Measurements from ENCODE around the gene KIAA1217. TPM values are rescaled to one million over a fixed set of nuclear protein-coding genes. Genes with fewer than 3 reads are reported as not detected.

Gene KIAA1217
- total RNA-seq, 1 experiment from 2014 or later, result not detected

DNA sequence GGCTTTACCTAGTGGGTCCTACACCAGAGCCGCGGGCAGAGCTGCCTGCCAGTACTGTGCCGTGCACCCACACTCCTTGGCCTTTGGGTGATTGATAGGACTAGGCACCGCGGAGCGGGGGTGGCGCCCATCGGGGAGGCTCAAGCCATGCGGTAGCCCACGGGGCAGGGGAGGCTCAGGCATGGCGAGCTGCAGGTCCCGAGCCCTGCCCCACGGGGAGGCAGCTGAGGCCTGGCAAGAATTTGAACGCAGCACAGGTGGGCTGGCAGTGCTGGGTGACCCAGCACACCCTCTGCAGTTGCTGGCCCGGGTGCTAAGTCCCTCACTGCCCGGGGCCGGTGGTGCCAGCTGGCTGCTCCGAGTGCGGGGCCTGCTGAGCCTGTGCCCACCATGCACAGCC lies 32.3 kb upstream of the KIAA1217 start:
- no peak overlapping the region for H2AFZ ChIP-seq (ENCODE audit: low read length)
- no peak for DNase-seq
- no peaks in the 10 kb centered on the region for H3K9me2 ChIP-seq (replicated peaks; ENCODE audit: insufficient read depth, low read length)
- H4K20me1 ChIP-seq (ENCODE audit: insufficient read depth, low read depth, low read length), result no peaks in the 10 kb centered on the region
- no peaks in the 10 kb centered on the region for H3K79me2 ChIP-seq (ENCODE audit: low read length)
- H3K4me1 ChIP-seq (ENCODE audit: low read length), result no peaks in the 10 kb centered on the region
- H3K4me3 ChIP-seq (ENCODE audit: low read length), result no peak overlapping the region
- H3K9me3 ChIP-seq (ENCODE audit: low read length), result peaks cover 31% of the 10 kb centered on the region
- H3K27ac ChIP-seq (ENCODE audit: low read length), result no peak overlapping the region
- no peak overlapping the region for H3K9ac ChIP-seq (ENCODE audit: low read length)
- no peaks in the 10 kb centered on the region for H3K27me3 ChIP-seq (ENCODE audit: low read length)
- H3K4me2 ChIP-seq (ENCODE audit: low read depth, low read length, poor library complexity, severe bottlenecking), result no peak overlapping the region
- H3K36me3 ChIP-seq (ENCODE audit: insufficient read depth, low read length), result no peaks in the 10 kb centered on the region

DNA sequence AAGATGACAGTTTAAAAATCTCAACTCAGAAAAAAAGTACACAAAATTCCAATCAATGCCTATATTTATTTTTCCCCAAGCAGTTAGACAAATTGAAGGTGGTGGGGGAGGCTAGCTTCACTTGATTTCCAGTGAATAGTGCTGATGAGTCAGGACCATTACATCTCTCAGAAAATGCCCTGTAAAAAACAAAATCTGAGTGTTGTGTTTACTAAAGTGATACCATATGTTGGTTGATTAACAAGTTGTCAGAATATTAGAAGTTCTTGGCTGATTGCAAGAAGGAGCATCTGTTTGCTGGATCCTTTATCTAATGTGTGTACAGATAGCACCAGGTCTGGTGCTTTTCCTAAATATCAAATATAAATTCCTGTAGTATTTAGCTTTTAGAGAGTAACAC lies 31.3 kb upstream of the KIAA1217 start:
- no peaks in the 10 kb centered on the region for H3K9me2 ChIP-seq (replicated peaks; ENCODE audit: insufficient read depth, low read length)
- H2AFZ ChIP-seq (ENCODE audit: low read length), result no peak overlapping the region
- H3K79me2 ChIP-seq (ENCODE audit: low read length), result no peaks in the 10 kb centered on the region
- no peaks in the 10 kb centered on the region for H4K20me1 ChIP-seq (ENCODE audit: insufficient read depth, low read depth, low read length)
- H3K27ac ChIP-seq (ENCODE audit: low read length), result no peak overlapping the region
- no peak overlapping the region for H3K4me3 ChIP-seq (ENCODE audit: low read length)
- H3K9ac ChIP-seq (ENCODE audit: low read length), result no peak overlapping the region
- H3K27me3 ChIP-seq (ENCODE audit: low read length), result no peaks in the 10 kb centered on the region
- DNase-seq, result no peak
- no peaks in the 10 kb centered on the region for H3K4me1 ChIP-seq (ENCODE audit: low read length)
- H3K36me3 ChIP-seq (ENCODE audit: insufficient read depth, low read length), result no peaks in the 10 kb centered on the region
- no peak overlapping the region for H3K4me2 ChIP-seq (ENCODE audit: low read depth, low read length, poor library complexity, severe bottlenecking)
- peaks cover 23% of the 10 kb centered on the region for H3K9me3 ChIP-seq (ENCODE audit: low read length)

DNA sequence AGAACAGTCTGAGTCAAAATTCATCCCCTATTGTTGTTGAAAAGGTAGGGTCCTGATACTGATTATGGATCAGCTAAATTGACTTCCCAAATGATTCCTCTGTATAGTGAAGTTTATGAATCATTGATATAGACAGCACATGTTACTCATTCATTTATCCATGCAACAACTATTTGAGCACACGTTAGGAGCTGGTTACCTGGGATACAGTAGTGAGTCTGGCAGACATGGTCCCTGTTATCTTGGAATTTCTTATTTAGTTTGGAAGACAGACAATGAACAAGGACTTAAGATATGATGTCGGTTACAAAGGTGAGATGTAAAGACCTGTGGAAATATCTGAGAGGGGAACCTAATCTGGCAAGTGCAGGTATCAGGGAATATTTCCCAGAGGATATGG lies 28.0 kb upstream of the KIAA1217 start:
- H3K4me1 ChIP-seq (ENCODE audit: low read length), result no peaks in the 10 kb centered on the region
- H3K27me3 ChIP-seq (ENCODE audit: low read length), result no peaks in the 10 kb centered on the region
- H3K36me3 ChIP-seq (ENCODE audit: insufficient read depth, low read length), result no peaks in the 10 kb centered on the region
- no peak for DNase-seq
- no peak overlapping the region for H3K9ac ChIP-seq (ENCODE audit: low read length)
- H3K9me2 ChIP-seq (replicated peaks; ENCODE audit: insufficient read depth, low read length), result no peaks in the 10 kb centered on the region
- no peak overlapping the region for H3K27ac ChIP-seq (ENCODE audit: low read length)
- no peak overlapping the region for H3K4me3 ChIP-seq (ENCODE audit: low read length)
- no peak overlapping the region for H3K4me2 ChIP-seq (ENCODE audit: low read depth, low read length, poor library complexity, severe bottlenecking)
- H3K79me2 ChIP-seq (ENCODE audit: low read length), result no peaks in the 10 kb centered on the region
- no peaks in the 10 kb centered on the region for H4K20me1 ChIP-seq (ENCODE audit: insufficient read depth, low read depth, low read length)
- H2AFZ ChIP-seq (ENCODE audit: low read length), result no peak overlapping the region
- H3K9me3 ChIP-seq (ENCODE audit: low read length), result peaks cover 20% of the 10 kb centered on the region

DNA sequence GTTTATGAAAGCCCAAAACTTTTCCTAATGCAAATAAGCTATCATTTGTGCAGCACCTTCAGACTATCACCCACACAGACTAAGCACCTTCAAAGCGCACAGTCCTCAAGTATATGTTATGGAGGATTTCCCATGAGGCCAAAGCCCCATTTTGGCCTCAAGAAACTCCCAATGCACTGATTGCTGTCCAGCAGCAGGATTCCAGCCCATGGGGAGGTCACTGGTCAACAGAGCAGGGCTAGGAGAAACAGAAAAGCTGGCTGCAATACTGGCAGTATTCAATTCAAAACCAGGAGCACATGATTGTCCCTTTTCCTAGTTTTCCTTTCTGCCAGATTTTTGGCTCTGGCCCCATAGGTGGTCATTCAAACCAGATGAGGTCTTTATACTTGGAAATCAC lies 24.5 kb upstream of the KIAA1217 start:
- peaks cover 12% of the 10 kb centered on the region for H3K9me3 ChIP-seq (ENCODE audit: low read length)
- no peaks in the 10 kb centered on the region for H3K9me2 ChIP-seq (replicated peaks; ENCODE audit: insufficient read depth, low read length)
- no peaks in the 10 kb centered on the region for H3K27me3 ChIP-seq (ENCODE audit: low read length)
- no peak overlapping the region for H3K4me2 ChIP-seq (ENCODE audit: low read depth, low read length, poor library complexity, severe bottlenecking)
- H3K27ac ChIP-seq (ENCODE audit: low read length), result no peak overlapping the region
- DNase-seq, result no peak
- H4K20me1 ChIP-seq (ENCODE audit: insufficient read depth, low read depth, low read length), result no peaks in the 10 kb centered on the region
- no peak overlapping the region for H2AFZ ChIP-seq (ENCODE audit: low read length)
- no peaks in the 10 kb centered on the region for H3K36me3 ChIP-seq (ENCODE audit: insufficient read depth, low read length)
- no peaks in the 10 kb centered on the region for H3K4me1 ChIP-seq (ENCODE audit: low read length)
- no peak overlapping the region for H3K9ac ChIP-seq (ENCODE audit: low read length)
- H3K79me2 ChIP-seq (ENCODE audit: low read length), result no peaks in the 10 kb centered on the region
- no peak overlapping the region for H3K4me3 ChIP-seq (ENCODE audit: low read length)

DNA sequence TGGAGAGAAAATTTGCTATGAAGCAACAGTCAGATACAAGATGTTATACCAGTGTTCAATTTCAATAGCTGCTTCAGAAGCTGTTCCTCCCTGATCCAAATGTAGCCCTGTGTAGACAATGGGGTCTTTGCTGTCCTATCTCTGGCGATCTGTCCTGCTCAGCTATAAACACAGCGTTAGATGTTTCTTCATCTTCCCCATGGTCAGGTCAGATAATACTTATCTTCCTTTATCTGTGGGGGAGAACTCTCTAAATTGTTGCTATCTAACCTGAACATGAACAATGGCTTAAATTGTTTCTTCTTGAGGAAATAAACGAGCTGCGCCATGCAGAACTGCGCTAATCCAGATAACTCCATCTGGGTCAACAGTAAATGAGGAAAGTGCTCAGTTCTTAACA lies 15.6 kb upstream of the KIAA1217 start:
- H3K27me3 ChIP-seq (ENCODE audit: low read length), result no peaks in the 10 kb centered on the region
- H3K27ac ChIP-seq (ENCODE audit: low read length), result no peak overlapping the region
- no peak overlapping the region for H3K4me3 ChIP-seq (ENCODE audit: low read length)
- H3K4me1 ChIP-seq (ENCODE audit: low read length), result no peaks in the 10 kb centered on the region
- H3K79me2 ChIP-seq (ENCODE audit: low read length), result no peaks in the 10 kb centered on the region
- H3K9me3 ChIP-seq (ENCODE audit: low read length), result 0 out of 2 replicates have a peak, but pooled peaks cover under 1% of the 10 kb centered on the region
- H3K9me2 ChIP-seq (replicated peaks; ENCODE audit: insufficient read depth, low read length), result no peaks in the 10 kb centered on the region
- DNase-seq, result no peak
- H3K9ac ChIP-seq (ENCODE audit: low read length), result no peak overlapping the region
- no peak overlapping the region for H3K4me2 ChIP-seq (ENCODE audit: low read depth, low read length, poor library complexity, severe bottlenecking)
- no peak overlapping the region for H2AFZ ChIP-seq (ENCODE audit: low read length)
- no peaks in the 10 kb centered on the region for H4K20me1 ChIP-seq (ENCODE audit: insufficient read depth, low read depth, low read length)
- H3K36me3 ChIP-seq (ENCODE audit: insufficient read depth, low read length), result no peaks in the 10 kb centered on the region

DNA sequence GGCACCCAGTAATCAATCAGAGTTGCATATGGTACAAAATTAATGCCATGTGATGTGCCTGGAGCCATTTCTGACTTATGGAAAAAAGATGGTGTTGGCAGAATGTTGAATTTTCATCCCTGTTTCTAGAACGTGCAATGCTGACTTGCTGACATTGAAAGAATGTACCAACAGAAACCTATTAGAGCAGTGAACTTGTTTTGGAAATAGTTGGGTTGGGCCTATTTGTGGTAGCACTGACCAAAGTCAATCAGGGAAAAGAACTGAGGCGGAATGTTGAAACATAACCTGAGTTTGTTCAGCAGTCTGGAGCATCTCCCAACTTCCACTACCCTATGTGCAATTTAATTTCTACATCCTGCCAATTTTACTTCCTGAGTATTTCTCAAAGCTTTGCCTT lies 11.7 kb upstream of the KIAA1217 start:
- Histone ChIP-seq H3K27me3 (ENCODE audit: low read length) (no peaks in the 10 kb centered on the region), H3K9me3 (ENCODE audit: low read length) (no peaks in the 10 kb centered on the region), H4K20me1 (ENCODE audit: insufficient read depth, low read depth, low read length) (no peaks in the 10 kb centered on the region), H2AFZ (ENCODE audit: low read length) (no peak overlapping the region), H3K9me2 (replicated peaks; ENCODE audit: insufficient read depth, low read length) (no peaks in the 10 kb centered on the region), H3K4me3 (ENCODE audit: low read length) (no peak overlapping the region), H3K36me3 (ENCODE audit: insufficient read depth, low read length) (no peaks in the 10 kb centered on the region), H3K4me1 (ENCODE audit: low read length) (no peaks in the 10 kb centered on the region), H3K4me2 (ENCODE audit: low read depth, low read length, poor library complexity, severe bottlenecking) (no peak overlapping the region), H3K79me2 (ENCODE audit: low read length) (no peaks in the 10 kb centered on the region), H3K9ac (ENCODE audit: low read length) (no peak overlapping the region), H3K27ac (ENCODE audit: low read length) (no peak overlapping the region)
- DNase-seq, result no peak

DNA sequence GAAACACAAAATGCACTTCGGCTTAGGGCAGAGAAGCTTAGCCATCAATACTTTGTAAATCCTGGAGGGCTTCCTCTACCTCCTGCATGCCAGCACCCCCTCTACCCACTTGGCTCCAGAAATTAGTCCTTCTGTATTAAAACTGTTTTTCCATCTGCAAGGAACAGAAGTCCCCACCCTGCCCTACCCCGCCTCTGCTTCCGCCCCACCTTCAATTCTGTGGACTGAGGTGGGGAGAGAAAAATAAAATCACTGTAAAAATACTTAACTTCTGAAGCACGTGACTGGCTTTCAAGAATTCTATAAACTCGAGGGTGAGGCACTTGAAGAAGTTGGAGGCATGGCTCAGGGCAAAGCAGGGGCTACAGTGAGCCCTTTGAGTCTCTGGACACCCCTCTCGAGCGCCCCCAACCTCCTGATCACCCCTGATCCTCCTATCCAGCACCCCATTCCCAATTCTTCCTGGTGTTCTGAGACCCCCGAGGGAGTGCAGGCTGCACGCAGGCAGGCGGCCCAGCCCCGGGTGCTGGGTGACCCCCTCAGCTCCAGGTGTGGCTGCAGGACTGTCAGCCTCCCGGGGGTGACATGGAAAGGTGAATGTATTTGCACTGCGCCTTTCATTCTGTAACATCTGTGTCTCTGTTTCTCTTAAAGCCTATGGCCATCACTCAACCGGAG lies 7.3 kb upstream of the KIAA1217 start:
- Histone ChIP-seq H3K79me2 (ENCODE audit: low read length) (no peaks in the 10 kb centered on the region), H3K9ac (ENCODE audit: low read length) (no peak overlapping the region), H3K4me2 (ENCODE audit: low read depth, low read length, poor library complexity, severe bottlenecking) (no peak overlapping the region), H3K9me3 (ENCODE audit: low read length) (no peaks in the 10 kb centered on the region), H3K9me2 (replicated peaks; ENCODE audit: insufficient read depth, low read length) (no peaks in the 10 kb centered on the region), H3K4me1 (ENCODE audit: low read length) (no peaks in the 10 kb centered on the region), H3K36me3 (ENCODE audit: insufficient read depth, low read length) (no peaks in the 10 kb centered on the region), H4K20me1 (ENCODE audit: insufficient read depth, low read depth, low read length) (no peaks in the 10 kb centered on the region), H3K27me3 (ENCODE audit: low read length) (no peaks in the 10 kb centered on the region), H3K4me3 (ENCODE audit: low read length) (no peak overlapping the region), H3K27ac (ENCODE audit: low read length) (no peak overlapping the region), H2AFZ (ENCODE audit: low read length) (no peak overlapping the region)
- DNase-seq, result no peak

DNA sequence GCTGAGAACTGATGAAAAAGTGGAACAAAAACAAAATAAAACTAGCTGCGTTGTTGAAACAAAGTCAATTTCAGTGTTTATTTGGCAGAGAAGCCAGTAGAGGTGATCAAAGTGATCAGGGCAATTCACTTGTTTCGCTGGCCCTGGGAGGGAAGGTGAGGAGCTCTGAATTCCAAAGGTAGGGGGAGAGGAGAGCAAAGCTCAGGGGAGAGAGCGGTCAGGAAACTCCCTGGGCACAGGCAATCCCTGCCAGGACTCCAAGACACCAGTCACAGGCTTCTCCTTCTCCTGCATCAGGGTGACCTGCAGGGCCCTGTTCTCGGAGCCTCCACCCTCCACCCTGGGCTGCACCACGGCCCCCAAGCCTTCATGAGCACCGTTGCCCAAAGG lies 6.8 kb upstream of the KIAA1217 start:
- Histone ChIP-seq H3K4me2 (ENCODE audit: low read depth, low read length, poor library complexity, severe bottlenecking) (no peak overlapping the region), H3K4me1 (ENCODE audit: low read length) (no peaks in the 10 kb centered on the region), H3K9ac (ENCODE audit: low read length) (no peak overlapping the region), H3K9me2 (replicated peaks; ENCODE audit: insufficient read depth, low read length) (no peaks in the 10 kb centered on the region), H3K4me3 (ENCODE audit: low read length) (no peak overlapping the region), H2AFZ (ENCODE audit: low read length) (no peak overlapping the region), H3K36me3 (ENCODE audit: insufficient read depth, low read length) (no peaks in the 10 kb centered on the region), H3K27me3 (ENCODE audit: low read length) (no peaks in the 10 kb centered on the region), H3K9me3 (ENCODE audit: low read length) (no peaks in the 10 kb centered on the region), H3K27ac (ENCODE audit: low read length) (no peak overlapping the region), H3K79me2 (ENCODE audit: low read length) (no peaks in the 10 kb centered on the region), H4K20me1 (ENCODE audit: insufficient read depth, low read depth, low read length) (no peaks in the 10 kb centered on the region)
- DNase-seq, result no peak

DNA sequence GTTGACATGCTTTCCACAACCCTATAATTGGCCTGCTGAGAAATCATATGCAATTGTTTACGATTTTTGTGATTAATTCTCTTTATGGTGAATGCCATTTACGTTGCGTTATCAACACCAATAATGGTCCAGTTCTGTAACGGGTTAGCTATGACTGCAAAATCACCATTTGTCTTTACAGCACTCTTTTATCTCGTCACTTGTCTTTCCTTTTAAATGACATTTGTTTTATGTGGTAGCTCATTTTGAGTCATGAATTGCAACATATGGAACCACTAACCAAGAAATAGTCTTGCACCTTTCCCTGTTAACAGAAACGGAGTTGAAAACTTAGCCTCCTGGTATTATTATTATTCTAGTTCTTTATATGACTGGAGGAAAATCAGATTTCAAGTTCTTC lies 3.1 kb upstream of the KIAA1217 start:
- no peak overlapping the region for H3K4me3 ChIP-seq (ENCODE audit: low read length)
- H3K27me3 ChIP-seq (ENCODE audit: low read length), result no peaks in the 10 kb centered on the region
- no peaks in the 10 kb centered on the region for H3K36me3 ChIP-seq (ENCODE audit: insufficient read depth, low read length)
- no peak overlapping the region for H2AFZ ChIP-seq (ENCODE audit: low read length)
- no peak overlapping the region for H3K9ac ChIP-seq (ENCODE audit: low read length)
- no peaks in the 10 kb centered on the region for H3K79me2 ChIP-seq (ENCODE audit: low read length)
- DNase-seq, result no peak
- no peaks in the 10 kb centered on the region for H3K4me1 ChIP-seq (ENCODE audit: low read length)
- H3K9me2 ChIP-seq (replicated peaks; ENCODE audit: insufficient read depth, low read length), result no peaks in the 10 kb centered on the region
- H3K27ac ChIP-seq (ENCODE audit: low read length), result no peak overlapping the region
- H3K4me2 ChIP-seq (ENCODE audit: low read depth, low read length, poor library complexity, severe bottlenecking), result no peak overlapping the region
- no peaks in the 10 kb centered on the region for H4K20me1 ChIP-seq (ENCODE audit: insufficient read depth, low read depth, low read length)
- no peaks in the 10 kb centered on the region for H3K9me3 ChIP-seq (ENCODE audit: low read length)
